ENCODE results near the gene MRPL34.

The MRPL34 gene

GRCh38 chr19:17346109-17346671 is 40.5 kb downstream of the MRPL34 start:
- H3K4me1 ChIP-seq (ENCODE audit: low read length) = peaks cover 13% of the 10 kb centered on the region
- H3K9me3 ChIP-seq (ENCODE audit: insufficient read depth, low read length) = no peaks in the 10 kb centered on the region
- H3K36me3 ChIP-seq (replicated peaks; ENCODE audit: low read depth, low read length) = peaks cover 10% of the 10 kb centered on the region
- no peaks in the 10 kb centered on the region for H3K79me2 ChIP-seq (ENCODE audit: low read length)
- H4K20me1 ChIP-seq (ENCODE audit: insufficient read depth, low read length) = no peaks in the 10 kb centered on the region
- H3K27ac ChIP-seq (ENCODE audit: low read length) = no peak overlapping the region
- H2AFZ ChIP-seq (ENCODE audit: low read depth, low read length) = peak overlapping the region; percentile 87; the same call in 1 of the 2 replicates
- peak overlapping the region; percentile 74 for H3K4me2 ChIP-seq (ENCODE audit: low read length)
- peak overlapping the region; percentile 60 for H3K9ac ChIP-seq (ENCODE audit: low read length)
- peak overlapping the region; percentile 70 for H3K4me3 ChIP-seq (ENCODE audit: low read length)
- no peak for TF ChIP-seq EZH2phosphoT487 (IDR thresholded peaks at IDR 0.05; ENCODE audit: low read depth)
- TF ChIP-seq CTCF (IDR thresholded peaks at IDR 0.05; ENCODE audit: low read depth, low read length) = peak; percentile 92
- peaks cover 8% of the 10 kb centered on the region; the same call in 1 of the 2 replicates for H3K27me3 ChIP-seq (ENCODE audit: low read depth, low read length)

DNA sequence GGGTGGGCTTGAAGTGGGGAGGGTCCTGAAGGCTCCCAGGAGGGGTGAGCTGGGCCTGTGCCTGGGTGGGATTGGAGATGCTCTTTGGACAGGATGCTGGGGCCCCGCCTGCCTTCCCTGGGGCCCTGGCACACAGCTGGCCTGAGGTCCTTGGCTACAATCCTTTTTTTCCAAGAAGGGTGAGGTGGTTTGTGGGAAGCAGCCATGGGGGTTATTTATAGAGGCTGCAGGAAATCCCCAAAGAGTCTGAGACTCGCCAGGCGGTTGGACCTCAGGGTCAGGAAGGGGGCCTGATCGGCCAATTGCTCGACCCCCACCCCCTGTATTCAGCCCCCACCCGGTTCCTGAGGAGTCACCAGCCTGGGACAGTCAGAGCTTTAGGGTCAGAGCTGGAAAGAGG is 41.7 kb downstream of the MRPL34 start:
- H3K79me2 ChIP-seq (ENCODE audit: low read length) = no peaks in the 10 kb centered on the region
- H3K9ac ChIP-seq (ENCODE audit: low read length) = no peak overlapping the region
- no peaks in the 10 kb centered on the region for H3K9me3 ChIP-seq (ENCODE audit: insufficient read depth, low read length)
- TF ChIP-seq CTCF (IDR thresholded peaks at IDR 0.05; ENCODE audit: low read depth, low read length) = no peak
- no peak for TF ChIP-seq EZH2phosphoT487 (IDR thresholded peaks at IDR 0.05; ENCODE audit: low read depth)
- H3K27ac ChIP-seq (ENCODE audit: low read length) = no peak overlapping the region
- H3K4me3 ChIP-seq (ENCODE audit: low read length) = no peak overlapping the region
- H4K20me1 ChIP-seq (ENCODE audit: insufficient read depth, low read length) = no peaks in the 10 kb centered on the region
- peaks cover 13% of the 10 kb centered on the region for H3K4me1 ChIP-seq (ENCODE audit: low read length)
- no peak overlapping the region for H2AFZ ChIP-seq (ENCODE audit: low read depth, low read length)
- H3K27me3 ChIP-seq (ENCODE audit: low read depth, low read length) = peaks cover 8% of the 10 kb centered on the region; the same call in 1 of the 2 replicates
- peaks cover 4% of the 10 kb centered on the region for H3K36me3 ChIP-seq (replicated peaks; ENCODE audit: low read depth, low read length)
- H3K4me2 ChIP-seq (ENCODE audit: low read length) = peak overlapping the region; percentile 74; the same call in 1 of the 2 replicates

- H2AFZ ChIP-seq (ENCODE audit: low read depth, low read length) = no peak overlapping the region
- no peak overlapping the region for H3K4me2 ChIP-seq (ENCODE audit: low read length)
- H3K9me3 ChIP-seq (ENCODE audit: insufficient read depth, low read length) = no peaks in the 10 kb centered on the region
- H3K79me2 ChIP-seq (ENCODE audit: low read length) = no peaks in the 10 kb centered on the region
- H3K27me3 ChIP-seq (ENCODE audit: low read depth, low read length) = peaks cover 8% of the 10 kb centered on the region; the same call in 1 of the 2 replicates
- no peak overlapping the region for H3K9ac ChIP-seq (ENCODE audit: low read length)
- peaks cover 13% of the 10 kb centered on the region for H3K4me1 ChIP-seq (ENCODE audit: low read length)
- no peak for TF ChIP-seq EZH2phosphoT487 (IDR thresholded peaks at IDR 0.05; ENCODE audit: low read depth)
- TF ChIP-seq CTCF (IDR thresholded peaks at IDR 0.05; ENCODE audit: low read depth, low read length) = no peak
- peaks cover 2% of the 10 kb centered on the region for H3K36me3 ChIP-seq (replicated peaks; ENCODE audit: low read depth, low read length)
- no peak overlapping the region for H3K4me3 ChIP-seq (ENCODE audit: low read length)
- H4K20me1 ChIP-seq (ENCODE audit: insufficient read depth, low read length) = no peaks in the 10 kb centered on the region
- no peak overlapping the region for H3K27ac ChIP-seq (ENCODE audit: low read length)
Observed at GRCh38 chr19:17347877-17348276, 42.2 kb downstream of the MRPL34 start.

DNA sequence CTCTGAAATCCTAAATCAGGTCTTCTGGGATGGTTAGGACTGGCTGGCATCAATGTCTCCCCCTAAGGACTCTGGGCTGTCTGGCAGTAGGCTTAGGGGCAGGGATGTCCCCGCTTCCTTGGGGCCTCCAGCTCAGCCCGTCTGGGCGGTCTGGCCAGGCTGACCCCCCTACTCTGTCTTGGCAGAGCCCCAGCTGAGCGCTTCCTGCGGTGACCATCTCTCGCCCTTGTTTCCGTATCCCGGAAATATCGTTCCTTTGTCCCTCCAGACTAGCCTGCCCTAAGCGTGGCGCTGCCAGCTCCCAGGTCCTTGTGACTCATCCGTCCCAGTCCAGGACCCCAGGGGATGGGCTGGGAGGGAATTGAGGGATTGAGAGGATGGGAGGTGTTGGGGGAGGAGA is 43.0 kb downstream of the MRPL34 start:
- Histone ChIP-seq H3K27ac (ENCODE audit: low read length) (no peak overlapping the region), H2AFZ (ENCODE audit: low read depth, low read length) (no peak overlapping the region)

More for the DNA sequence above, 43.0 kb downstream of the MRPL34 start:
- no peak for TF ChIP-seq CTCF (IDR thresholded peaks at IDR 0.05; ENCODE audit: low read depth, low read length)
- TF ChIP-seq EZH2phosphoT487 (IDR thresholded peaks at IDR 0.05; ENCODE audit: low read depth) = no peak
- Histone ChIP-seq H3K79me2 (ENCODE audit: low read length) (no peaks in the 10 kb centered on the region), H3K4me3 (ENCODE audit: low read length) (no peak overlapping the region), H3K36me3 (replicated peaks; ENCODE audit: low read depth, low read length) (peaks cover 2% of the 10 kb centered on the region), H3K9me3 (ENCODE audit: insufficient read depth, low read length) (no peaks in the 10 kb centered on the region), H3K9ac (ENCODE audit: low read length) (no peak overlapping the region), H4K20me1 (ENCODE audit: insufficient read depth, low read length) (no peaks in the 10 kb centered on the region), H3K4me2 (ENCODE audit: low read length) (no peak overlapping the region), H3K4me1 (ENCODE audit: low read length) (peaks cover 13% of the 10 kb centered on the region), H3K27me3 (ENCODE audit: low read depth, low read length) (peaks cover 8% of the 10 kb centered on the region; the same call in 1 of the 2 replicates)
